Pancreas (tissue), 10 donors: ENCODE results near the gene SSR3. TPM values are rescaled to one million over a fixed set of nuclear protein-coding genes. Genes with fewer than 3 reads are reported as not detected.
"Not testable (repeated sequence)": the region's sequence is repeated elsewhere in the genome, so short reads cannot be mapped to it uniquely, and the experiment has no call there.

Experiments used
- ATAC-seq, 4 donors: fragments of 200-7000 bp; cut with Tn5 transposase; one replicate each; pipeline versions ENCODE4 v1.8.0 to v1.9.1; 2020; ENCODE audit warnings: mild to moderate bottlenecking in 4 of 4, moderate library complexity in 4 of 4
- DNase-seq, 6 donors: peaks; one replicate each; pipeline ENCODE4 v3.0.0-alpha.2; 2020
- FAIRE-seq: peaks from 2 replicates; lab custom pipeline; 2012; peaks lifted over from hg19 to GRCh38; lab: Jason Lieb, UNC
- H3K27ac ChIP-seq, 4 donors: fragments of 200-600 bp; sonication (generic); 1 replicate in 3 of 4; 2 replicates in 1 of 4; pipeline versions ENCODE4 v1.5.0 to v1.8.0; 2020
- H3K27me3 ChIP-seq, 4 donors: fragments of 200-600 bp; one replicate each; pipeline ENCODE4 v1.8.0; 2021
- H3K36me3 ChIP-seq, 3 donors: fragments of 200-600 bp; sonication (generic) in 1 of 3; one replicate each; pipeline versions ENCODE4 v1.5.0 to v1.8.0; 2020 to 2021
- H3K4me1 ChIP-seq, 3 donors: fragments of 200-600 bp; one replicate each; pipeline ENCODE4 v1.8.0; 2021
- H3K4me3 ChIP-seq, 4 donors: fragments of 200-600 bp; sonication (generic) in 2 of 4; one replicate each; pipeline versions ENCODE4 v1.5.0 to v1.8.0; 2020 to 2021
- H3K9me3 ChIP-seq, 4 donors: fragments of 200-600 bp; one replicate each; pipeline ENCODE4 v1.8.0; 2021
- WGBS, 2 donors: extraction: QIAGEN DNeasy Blood & Tissue Kit; methylation state at CpG; one replicate each; pipeline ENCODE4 v1.1.7; 2013; 5-methylcytosine and 5-hydroxymethylcytosine counted together
- intact Hi-C, 3 donors: fragments of 100-400 bp; cut with DNase I; formaldehyde crosslinking; loops; one replicate each; pipeline versions ENCODE4 v1.11.1 to v1.14.2; 2022
- polyA plus RNA-seq, 2 donors: library from polyadenylated mRNA; stranded (reverse); fragments of 200-250 nt; gene quantifications; one replicate each; pipeline ENCODE4 v1.2.3, GENCODE V29; 2013
- total RNA-seq, 6 donors: library from RNA; stranded (reverse); fragmentation: NEBNext Ultra II Directional in 4 of 6; extraction: Animal tissue kit (Norgen Biotek cat#: 25700) in 4 of 6; gene quantifications; one replicate each; pipeline versions ENCODE4 v1.2.1 to v1.2.4, GENCODE V29; 2021 to 2023
- TF ChIP-seq, protein P1 (sequence below), 4 donors: fragments of 200-600 bp; sonication (generic) in 3 of 4; IDR thresholded peaks; one replicate each; pipeline versions ENCODE4 v1.5.0 to v1.8.0; 2021; ENCODE audit warnings: antibody characterized with exemption in 4 of 4
- donor health status: healthy with polysubstance abuse.
- donor health status: DM: no; HTN: no; CAD: no; lungs with moderate emphysema.
- donor health status: DM: no; HTN: no; CAD: no.
- donor health status: control.
- donor health status: control.
- donor health status: Bipolar disorder and iron deficiency.
- donor health status: DM: yes; HTN: yes; CAD: no.
- donor health status: DM: no; HTN: no; CAD: no.
- donor health status: DM: no; HTN: no; CAD: no.
- donor health status: DM: yes; HTN: yes; CAD: no.

Gene SSR3
- total and polyA plus RNA-seq, 8 donors: 91.5 to 251 (median 169) TPM

DNA sequence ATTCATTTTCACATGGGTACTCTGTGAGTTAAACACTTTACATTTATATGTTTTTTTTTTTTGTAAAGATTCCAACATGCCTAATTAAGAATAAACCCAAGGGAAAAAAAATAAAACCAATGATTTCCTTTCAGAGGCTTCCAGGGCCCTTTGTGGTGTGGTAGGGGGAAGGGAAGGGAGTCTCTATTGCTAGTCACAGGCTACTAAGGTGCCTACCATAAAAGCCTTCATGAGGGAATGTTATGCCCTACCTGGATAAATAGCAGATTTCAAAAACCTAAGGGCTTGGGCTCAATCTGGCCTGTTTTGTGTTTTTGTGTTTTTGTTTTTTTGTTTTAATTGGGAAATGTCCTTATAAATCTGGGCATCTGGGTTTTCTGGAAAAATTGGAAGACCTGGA lies 38.9 kb upstream of the SSR3 start:
- intact Hi-C loops: no loop called here
- no peaks in the 10 kb centered on the region for H3K36me3 ChIP-seq
- peak overlapping the region in 3 of 4 donors; percentile 28 to 69 (median 53) for H3K27ac ChIP-seq
- peak overlapping the region in 1 of 4 donors; percentile 33 for H3K4me3 ChIP-seq
- no peaks in the 10 kb centered on the region for H3K9me3 ChIP-seq
- FAIRE-seq: no peak
- no peaks in the 10 kb centered on the region for H3K27me3 ChIP-seq
- no peak for DNase-seq
- peaks cover 0 to 17% (median 6%) of the 10 kb centered on the region in 3 donors for H3K4me1 ChIP-seq
- peak; percentile 46 to 66 (median 62) for ATAC-seq
- TF ChIP-seq, protein P1, sequence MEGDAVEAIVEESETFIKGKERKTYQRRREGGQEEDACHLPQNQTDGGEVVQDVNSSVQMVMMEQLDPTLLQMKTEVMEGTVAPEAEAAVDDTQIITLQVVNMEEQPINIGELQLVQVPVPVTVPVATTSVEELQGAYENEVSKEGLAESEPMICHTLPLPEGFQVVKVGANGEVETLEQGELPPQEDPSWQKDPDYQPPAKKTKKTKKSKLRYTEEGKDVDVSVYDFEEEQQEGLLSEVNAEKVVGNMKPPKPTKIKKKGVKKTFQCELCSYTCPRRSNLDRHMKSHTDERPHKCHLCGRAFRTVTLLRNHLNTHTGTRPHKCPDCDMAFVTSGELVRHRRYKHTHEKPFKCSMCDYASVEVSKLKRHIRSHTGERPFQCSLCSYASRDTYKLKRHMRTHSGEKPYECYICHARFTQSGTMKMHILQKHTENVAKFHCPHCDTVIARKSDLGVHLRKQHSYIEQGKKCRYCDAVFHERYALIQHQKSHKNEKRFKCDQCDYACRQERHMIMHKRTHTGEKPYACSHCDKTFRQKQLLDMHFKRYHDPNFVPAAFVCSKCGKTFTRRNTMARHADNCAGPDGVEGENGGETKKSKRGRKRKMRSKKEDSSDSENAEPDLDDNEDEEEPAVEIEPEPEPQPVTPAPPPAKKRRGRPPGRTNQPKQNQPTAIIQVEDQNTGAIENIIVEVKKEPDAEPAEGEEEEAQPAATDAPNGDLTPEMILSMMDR (IDR thresholded peaks at IDR 0.05): no peak

DNA sequence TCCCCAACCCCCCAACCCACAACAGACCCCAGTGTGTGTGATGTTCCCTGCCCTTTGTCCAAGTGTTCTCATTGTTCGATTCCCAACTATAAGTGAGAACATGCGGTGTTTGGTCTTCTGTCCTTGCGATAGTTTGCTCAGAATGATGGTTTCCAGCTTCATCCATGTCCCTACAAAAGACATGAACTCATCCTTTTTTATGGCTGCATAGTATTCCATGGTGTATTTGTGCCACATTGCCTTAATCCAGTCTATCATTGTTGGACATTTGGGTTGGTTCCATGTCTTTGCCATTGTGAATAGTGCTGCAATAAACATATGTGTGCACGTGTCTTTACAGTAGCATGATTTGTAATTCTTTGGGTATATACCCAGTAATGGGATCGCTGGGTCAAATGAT lies 34.9 kb upstream of the SSR3 start:
- intact Hi-C loops, H3K9me3 ChIP-seq, ATAC-seq, DNase-seq, FAIRE-seq, H3K4me3 ChIP-seq, H3K36me3 ChIP-seq, H3K27me3 ChIP-seq, H3K27ac ChIP-seq: not testable (repeated sequence)
- 94 to 98% methylated on average over 5 of the region's 5 CpGs for WGBS, 2 donors
- peaks cover 0 to 12% (median 6%) of the 10 kb centered on the region in 3 donors for H3K4me1 ChIP-seq

DNA sequence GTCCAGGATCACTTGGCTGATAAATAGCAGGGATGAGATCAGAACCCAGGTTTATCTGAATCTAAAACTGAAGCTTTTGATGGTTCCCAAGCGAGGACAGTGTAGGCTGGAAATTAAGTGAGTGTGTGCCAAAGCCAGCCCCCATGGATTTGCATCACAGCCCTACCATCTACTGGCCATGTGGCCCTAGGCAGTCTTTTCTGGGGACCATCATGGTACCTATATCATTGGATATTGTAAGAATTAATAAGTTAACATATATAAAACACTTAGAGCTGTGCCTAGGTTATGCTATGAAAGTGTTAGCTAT lies 32.8 kb upstream of the SSR3 start:
- Histone ChIP-seq H3K4me1 (no peaks in the 10 kb centered on the region), H3K27me3 (no peaks in the 10 kb centered on the region), H3K27ac (no peak overlapping the region), H3K9me3 (no peaks in the 10 kb centered on the region), H3K4me3 (no peak overlapping the region), H3K36me3 (no peaks in the 10 kb centered on the region)
- DNase-seq (no peak), ATAC-seq (no peak), FAIRE-seq (no peak)
- intact Hi-C loops: no loop called here
- TF ChIP-seq, protein P1 (IDR thresholded peaks at IDR 0.05): no peak
- 78 to 79% methylated on average over 1 of the region's 1 CpG for WGBS, 2 donors

DNA sequence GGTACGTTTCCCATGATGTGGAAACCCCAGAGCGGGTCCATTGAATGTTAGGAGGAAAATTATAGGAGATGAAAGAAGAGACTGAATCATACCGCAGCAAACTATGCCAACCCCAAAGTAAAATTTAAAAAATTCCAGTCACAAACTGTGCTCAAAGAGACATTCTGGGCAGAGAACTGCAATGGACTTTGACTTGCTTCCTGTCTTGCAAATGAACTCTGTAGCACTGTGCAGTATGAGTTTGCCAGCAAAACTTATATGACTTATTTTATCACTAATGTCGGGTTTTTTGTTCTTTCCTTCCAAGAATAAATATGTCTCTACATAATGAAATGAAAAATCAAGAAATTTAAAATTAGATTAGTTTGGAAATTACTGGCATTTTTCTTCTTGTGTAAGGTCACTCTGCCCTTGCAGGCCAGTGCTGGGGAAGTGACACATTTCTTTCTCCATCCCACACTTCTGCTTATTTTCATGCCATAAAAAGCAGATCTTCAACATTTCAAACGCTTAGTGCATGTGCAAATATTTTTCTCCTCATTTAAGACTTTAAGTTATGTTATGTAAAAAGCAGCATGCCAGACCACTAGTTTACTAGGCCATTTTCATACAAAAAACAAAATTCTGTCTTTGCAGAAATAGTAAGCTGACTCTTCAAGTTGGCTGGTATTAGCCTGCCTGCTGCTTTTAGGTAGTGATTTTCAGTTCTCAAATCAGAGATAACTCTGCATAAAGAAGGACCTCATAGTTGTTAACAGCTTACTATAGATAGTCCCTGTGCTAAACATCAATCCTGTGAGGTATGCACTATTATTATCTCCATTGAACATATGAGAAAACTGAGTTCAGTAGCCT lies 32.2 kb upstream of the SSR3 start:
- Histone ChIP-seq H3K27me3 (no peaks in the 10 kb centered on the region), H3K27ac (no peak overlapping the region), H3K4me3 (no peak overlapping the region), H3K9me3 (no peaks in the 10 kb centered on the region), H3K36me3 (no peaks in the 10 kb centered on the region), H3K4me1 (no peaks in the 10 kb centered on the region)
- peak in 3 of 4 donors; percentile 26 to 54 (median 40) for ATAC-seq
- intact Hi-C loops: no loop called here
- no peak for DNase-seq
- no peak for FAIRE-seq
- TF ChIP-seq, protein P1 (IDR thresholded peaks at IDR 0.05): no peak
- WGBS, 2 donors: 60 to 62% methylated on average over 5 of the region's 5 CpGs

DNA sequence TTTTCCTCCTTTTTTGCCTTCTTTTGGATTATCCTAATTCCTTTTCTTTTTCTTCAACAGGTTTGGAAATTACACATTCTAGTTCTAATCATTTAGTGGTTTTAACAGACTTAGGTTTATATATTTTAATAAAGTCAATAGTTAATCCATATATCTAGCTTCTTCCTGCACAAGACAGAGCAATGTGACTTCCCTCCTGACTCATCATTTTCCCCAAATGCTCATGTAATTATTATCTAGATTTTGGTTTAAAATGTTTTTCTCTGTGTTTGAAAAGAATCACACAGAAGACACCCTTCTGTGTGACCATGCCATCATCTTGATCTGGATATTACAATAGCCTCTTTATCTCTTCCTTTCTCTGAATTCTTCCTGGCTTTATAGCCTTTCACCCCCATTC lies 28.6 kb upstream of the SSR3 start:
- intact Hi-C loops: no loop called here
- FAIRE-seq (no peak), DNase-seq (no peak), ATAC-seq (no peak)
- no peaks in the 10 kb centered on the region for H3K36me3 ChIP-seq
- H3K27ac ChIP-seq: no peak overlapping the region
- H3K4me3 ChIP-seq: no peak overlapping the region
- TF ChIP-seq, protein P1 (IDR thresholded peaks at IDR 0.05): no peak
- no peaks in the 10 kb centered on the region for H3K27me3 ChIP-seq
- no peaks in the 10 kb centered on the region for H3K4me1 ChIP-seq
- no peaks in the 10 kb centered on the region for H3K9me3 ChIP-seq
